Aorta (tissue), 5 donors: ENCODE results near the gene FOXI2. TPM values are rescaled to one million over a fixed set of nuclear protein-coding genes. Genes with fewer than 3 reads are reported as not detected.

Source experiments
- ATAC-seq: fragments of 200-7000 bp; cut with Tn5 transposase; one replicate; pipeline ENCODE4 v1.9.1; 2022; ENCODE audit warnings: moderate library complexity; ENCODE audit not compliant: low FRiP score
- DNase-seq, 2 donors: peaks; one replicate each; pipeline ENCODE4 v3.0.0-alpha.2; 2020
- H3K27ac ChIP-seq, 2 donors: one replicate each; pipeline ENCODE4 v1.5.1; 2013; ENCODE audit warnings: low read length in 2 of 2, mild to moderate bottlenecking in 2 of 2, moderate library complexity in 2 of 2, control low read depth in 1 of 2, inconsistent platforms in 1 of 2, low read depth in 1 of 2
- H3K27me3 ChIP-seq, 2 donors: one replicate each; pipeline ENCODE4 v1.6.1; 2013; ENCODE audit warnings: control low read depth in 1 of 2, low read length in 1 of 2, mild to moderate bottlenecking in 1 of 2, moderate library complexity in 1 of 2; ENCODE audit not compliant: insufficient read depth in 2 of 2, control insufficient read depth in 1 of 2
- H3K36me3 ChIP-seq, 2 donors: one replicate each; pipeline ENCODE4 v1.6.1; 2013; ENCODE audit warnings: control low read depth in 1 of 2, low read length in 1 of 2, mild to moderate bottlenecking in 1 of 2; ENCODE audit not compliant: insufficient read depth in 2 of 2, control insufficient read depth in 1 of 2
- H3K4me1 ChIP-seq, 2 donors: one replicate each; pipeline ENCODE4 v1.6.1; 2013; ENCODE audit warnings: low read length in 2 of 2, control low read depth in 1 of 2, mild to moderate bottlenecking in 1 of 2, moderate library complexity in 1 of 2; ENCODE audit not compliant: insufficient read depth in 2 of 2, control insufficient read depth in 1 of 2
- H3K4me3 ChIP-seq, 2 donors: one replicate each; pipeline ENCODE4 v1.5.1; 2013; ENCODE audit warnings: low read length in 2 of 2, control low read depth in 1 of 2, mild to moderate bottlenecking in 1 of 2
- H3K9me3 ChIP-seq: one replicate; pipeline ENCODE4 v1.6.1; 2013; ENCODE audit warnings: mild to moderate bottlenecking, low read length; ENCODE audit not compliant: control insufficient read depth
- WGBS, 2 donors: extraction: QIAGEN DNeasy Blood & Tissue Kit; methylation state at CpG; one replicate each; pipeline ENCODE4 v1.1.7; 2013; 5-methylcytosine and 5-hydroxymethylcytosine counted together
- intact Hi-C, 2 donors: fragments of 100-400 bp; cut with DNase I; formaldehyde crosslinking; loops; one replicate each; pipeline versions ENCODE4 v1.14.2 to v1.15.0; 2022
- polyA plus RNA-seq, 2 donors: library from polyadenylated mRNA; stranded (reverse); fragments of 200-250 nt; gene quantifications; one replicate each; pipeline ENCODE4 v1.2.3, GENCODE V29; 2013
- total RNA-seq, 2 donors: library from RNA; stranded (reverse); fragmentation: NEBNext Ultra II Directional; extraction: Animal tissue kit (Norgen Biotek cat#: 25700); gene quantifications; one replicate each; pipeline ENCODE4 v1.2.1, GENCODE V29; 2021
- donor health status: healthy with polysubstance abuse.
- donor health status: Bipolar disorder and iron deficiency.
- donor health status: DM: no; HTN: no; CAD: no.
- donor health status: DM: no; HTN: no; CAD: no.
- donor health status: DM: yes; HTN: yes; CAD: no.

FOXI2 gene
- total and polyA plus RNA-seq, 4 donors, result 0.23 to 0.48 TPM; not detected in 2

- WGBS, 2 donors, result 50 to 71% methylated on average over 3 of the region's 3 CpGs
- no peak overlapping the region for H3K4me3 ChIP-seq
- no peaks in the 10 kb centered on the region for H3K4me1 ChIP-seq
- intact Hi-C loops, result no loop called here
- no peaks in the 10 kb centered on the region for H3K9me3 ChIP-seq
- no peaks in the 10 kb centered on the region for H3K36me3 ChIP-seq
- DNase-seq (no peak), ATAC-seq (no peak)
- no peak overlapping the region for H3K27ac ChIP-seq
- H3K27me3 ChIP-seq, result no peaks in the 10 kb centered on the region
These were observed 21.1 kb upstream of the FOXI2 start for GRCh38 chr10:127715782-127716378.

GRCh38 chr10:127720142-127720541 lies 16.8 kb upstream of the FOXI2 start:
- ATAC-seq (no peak), DNase-seq (no peak)
- intact Hi-C loops, result no loop called here
- H3K36me3 ChIP-seq, result no peaks in the 10 kb centered on the region
- no peak overlapping the region for H3K27ac ChIP-seq
- no peaks in the 10 kb centered on the region for H3K4me1 ChIP-seq
- WGBS, 2 donors, result 63 to 64% methylated on average over 4 of the region's 4 CpGs
- no peaks in the 10 kb centered on the region for H3K9me3 ChIP-seq
- H3K27me3 ChIP-seq, result no peaks in the 10 kb centered on the region
- H3K4me3 ChIP-seq, result no peak overlapping the region

GRCh38 chr10:127720903-127721302 lies 16.1 kb upstream of the FOXI2 start:
- ATAC-seq (no peak), DNase-seq (no peak)
- H3K27ac ChIP-seq, result no peak overlapping the region
- H3K4me1 ChIP-seq, result no peaks in the 10 kb centered on the region
- intact Hi-C loops, result no loop called here
- 55 to 66% methylated on average over 3 of the region's 3 CpGs for WGBS, 2 donors
- no peaks in the 10 kb centered on the region for H3K27me3 ChIP-seq
- no peaks in the 10 kb centered on the region for H3K36me3 ChIP-seq
- no peak overlapping the region for H3K4me3 ChIP-seq
- H3K9me3 ChIP-seq, result no peaks in the 10 kb centered on the region

- Histone ChIP-seq H3K27me3 (no peaks in the 10 kb centered on the region), H3K27ac (no peak overlapping the region), H3K4me1 (no peaks in the 10 kb centered on the region), H3K4me3 (no peak overlapping the region), H3K9me3 (no peaks in the 10 kb centered on the region), H3K36me3 (no peaks in the 10 kb centered on the region)
- intact Hi-C loops, result no loop called here
- ATAC-seq (no peak), DNase-seq (no peak)
- WGBS, 2 donors, result 5 to 10% methylated on average over 11 of the region's 11 CpGs
These were observed 2.2 kb upstream of the FOXI2 start for GRCh38 chr10:127734753-127735152.

- no peaks in the 10 kb centered on the region for H3K9me3 ChIP-seq
- DNase-seq (no peak), ATAC-seq (no peak)
- no peak overlapping the region for H3K4me3 ChIP-seq
- no peaks in the 10 kb centered on the region for H3K27me3 ChIP-seq
- WGBS, 2 donors, result 5 to 7% methylated on average over 13 of the region's 13 CpGs
- no peak overlapping the region for H3K27ac ChIP-seq
- intact Hi-C loops, result no loop called here
- no peaks in the 10 kb centered on the region for H3K36me3 ChIP-seq
- H3K4me1 ChIP-seq, result no peaks in the 10 kb centered on the region
These were observed 1.8 kb upstream of the FOXI2 start for GRCh38 chr10:127735156-127735555.

- no peak overlapping the region for H3K4me3 ChIP-seq
- no peaks in the 10 kb centered on the region for H3K27me3 ChIP-seq
- DNase-seq (no peak), ATAC-seq (no peak)
- intact Hi-C loops, result no loop called here
- no peaks in the 10 kb centered on the region for H3K9me3 ChIP-seq
- no peaks in the 10 kb centered on the region for H3K4me1 ChIP-seq
- 2 to 3% methylated on average over 23 to 24 of the region's 24 CpGs for WGBS, 2 donors
- no peaks in the 10 kb centered on the region for H3K36me3 ChIP-seq
- no peak overlapping the region for H3K27ac ChIP-seq
These were observed 1.2 kb upstream of the FOXI2 start for GRCh38 chr10:127735723-127736221.

- H3K4me3 ChIP-seq, result no peak overlapping the region
- H3K4me1 ChIP-seq, result no peaks in the 10 kb centered on the region
- 0 to 1% methylated on average over 63 to 66 of the region's 66 CpGs for WGBS, 2 donors
- ATAC-seq (no peak), DNase-seq (no peak)
- H3K27ac ChIP-seq, result no peak overlapping the region
- H3K9me3 ChIP-seq, result no peaks in the 10 kb centered on the region
- intact Hi-C loops, result no loop called here
- no peaks in the 10 kb centered on the region for H3K36me3 ChIP-seq
- no peaks in the 10 kb centered on the region for H3K27me3 ChIP-seq
These were observed 617 bp upstream of the FOXI2 start for GRCh38 chr10:127736222-127736914.

GRCh38 chr10:127737563-127738511 lies 852 bp downstream of the FOXI2 start:
- intact Hi-C loops, result no loop called here
- Histone ChIP-seq H3K36me3 (no peaks in the 10 kb centered on the region), H3K4me1 (no peaks in the 10 kb centered on the region), H3K27me3 (no peaks in the 10 kb centered on the region), H3K9me3 (no peaks in the 10 kb centered on the region), H3K27ac (no peak overlapping the region), H3K4me3 (no peak overlapping the region)
- WGBS, 2 donors, result 3% methylated on average over 44 to 59 of the region's 59 CpGs
- ATAC-seq (no peak), DNase-seq (no peak)
